GM10248 (cell line): Measurements from ENCODE around the gene ITPKB.
"Not testable (repeated sequence)": the region's sequence is repeated elsewhere in the genome, so short reads cannot be mapped to it uniquely, and the experiment has no call there.

ENCODE experiments used
- CTCF ChIA-PET: fragments of 300-600 bp; sonication (Branson Sonifier 250); formaldehyde crosslinking; extraction: SDS; loops from one replicate; lab custom pipeline; 2021; ENCODE audit warnings: antibody characterized with exemption; lab: Yijun Ruan, JAX
- POLR2A ChIA-PET: fragments of 350-650 bp; sonication (Branson Sonifier 250); formaldehyde crosslinking; extraction: SDS; loops from one replicate; lab custom pipeline; 2020; ENCODE audit warnings: antibody characterized with exemption; lab: Yijun Ruan, JAX
- DNase-seq: peaks from one replicate; pipeline ENCODE4 v3.0.0; 2012; ENCODE audit errors: extremely low spot score
- CTCF ChIP-seq: IDR thresholded peaks from 2 replicates; pipeline ENCODE4 v1.5.1; 2012; ENCODE audit warnings: mild to moderate bottlenecking, low read depth; ENCODE audit errors: extremely low read depth, missing control alignments, control extremely low read depth

The ITPKB gene

GRCh38 chr1:226776975-226777374, 37.9 kb upstream of the ITPKB start:
- CTCF ChIA-PET: no interaction called here
- POLR2A ChIA-PET: no interaction called here
- no peak for DNase-seq
- TF ChIP-seq CTCF: no peak

- CTCF ChIA-PET: interaction anchor here (0.9 to 1.3 kb wide), 3 partner anchors 15 to 31 kb away, joined by 3 read pairs; no protein-coding TSS in a partner anchor
- no peak for DNase-seq
- TF ChIP-seq CTCF: no peak
- POLR2A ChIA-PET: interaction anchor here (0.6 kb wide), 1 partner anchor 10 kb away, joined by 5 read pairs; no protein-coding TSS in a partner anchor
Measured at GRCh38 chr1:226776066-226776465, 37.0 kb upstream of the ITPKB start.

GRCh38 chr1:226772446-226773139, 33.5 kb upstream of the ITPKB start:
- ChIA-PET POLR2A (no interaction called here), CTCF (interaction anchor here (1.8 to 2.8 kb wide), 2 partner anchors 10 to 13 kb away, joined by 7 to 9 read pairs; no protein-coding TSS in a partner anchor)
- peak; percentile 63 for DNase-seq
- TF ChIP-seq CTCF: no peak

DNA sequence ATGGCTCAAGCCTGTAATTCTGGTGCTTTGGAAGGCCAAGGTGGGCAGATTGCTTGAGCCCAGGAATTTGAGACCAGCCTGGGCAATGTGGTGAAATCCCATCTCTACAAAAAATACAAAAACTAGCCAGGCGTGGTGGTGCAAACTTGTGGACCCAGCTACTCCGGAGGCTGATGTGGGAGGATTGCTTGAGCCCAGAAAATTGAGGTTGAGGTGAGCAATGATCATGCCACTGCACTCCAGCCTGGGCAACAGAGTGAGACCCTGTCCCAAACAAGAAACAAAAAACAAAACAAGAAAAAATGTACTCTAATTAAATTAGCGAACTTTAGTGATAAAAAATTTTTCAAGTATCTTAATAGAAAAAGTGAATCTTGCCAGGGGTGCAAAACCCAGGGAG, 28.1 kb upstream of the ITPKB start:
- CTCF ChIA-PET, POLR2A ChIA-PET, DNase-seq: not testable (repeated sequence)

- CTCF ChIA-PET: no interaction called here
- no peak for TF ChIP-seq CTCF
- POLR2A ChIA-PET: no interaction called here
- DNase-seq: no peak
Measured at GRCh38 chr1:226766565-226766964, 27.5 kb upstream of the ITPKB start.

DNA sequence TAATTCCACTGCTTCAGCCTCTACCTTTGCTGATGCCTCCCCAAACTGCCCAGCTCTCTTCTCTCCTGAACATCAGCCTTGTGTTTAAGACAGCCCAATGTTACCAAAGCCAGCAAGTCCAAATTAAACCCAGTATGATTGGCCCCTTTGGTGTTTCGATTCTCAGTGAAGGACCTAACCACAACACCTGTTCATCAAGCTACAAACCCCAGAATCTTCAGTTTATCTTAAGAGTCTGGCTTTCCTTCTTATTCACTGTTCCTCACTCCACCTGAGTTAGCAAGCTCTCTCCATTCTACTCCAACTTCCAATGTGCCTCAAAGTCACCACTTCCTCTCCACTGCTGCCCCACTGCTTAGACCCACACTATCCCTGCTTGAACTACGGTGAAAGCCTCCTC, 25.5 kb upstream of the ITPKB start:
- POLR2A ChIA-PET: no interaction called here
- no peak for TF ChIP-seq CTCF
- peak; percentile 48 for DNase-seq
- CTCF ChIA-PET: interaction anchor here (1.2 to 2.1 kb wide), 3 partner anchors 9 to 52 kb away, joined by 3 to 5 read pairs (median 5); no protein-coding TSS in a partner anchor

DNA sequence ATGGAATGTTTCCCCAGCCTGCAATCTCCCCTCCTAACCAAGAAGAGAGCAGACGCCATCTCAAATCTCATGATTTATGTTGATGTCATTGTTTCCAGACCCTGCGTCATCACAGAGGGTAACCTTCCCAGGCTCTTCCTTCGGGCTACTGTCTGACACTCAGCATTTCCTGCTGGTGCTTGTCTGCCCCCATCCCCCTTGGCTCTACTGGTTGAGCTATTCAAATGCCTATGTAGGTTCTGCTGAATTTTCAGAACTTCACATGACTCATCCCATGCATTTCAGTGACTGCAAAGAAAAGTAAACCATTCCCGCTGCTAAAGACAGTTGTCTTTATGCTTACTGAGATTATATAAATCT, 24.8 kb upstream of the ITPKB start:
- DNase-seq: no peak
- ChIA-PET CTCF (interaction anchor here (1.2 to 2.1 kb wide), 3 partner anchors 8 to 52 kb away, joined by 3 to 5 read pairs (median 5); no protein-coding TSS in a partner anchor), POLR2A (no interaction called here)

More for the DNA sequence above, 24.8 kb upstream of the ITPKB start:
- no peak for TF ChIP-seq CTCF
